Uterus (tissue), 2 donors: ENCODE data around the gene PRR19.

Source experiments
- CTCF ChIP-seq, 4 experiments: fragments of 200-600 bp in 2 of 4; fragments of 450-650 bp in 2 of 4; sonication (generic) in 2 of 4; IDR thresholded peaks; one replicate each; pipeline ENCODE4 v1.5.1; 2016 to 2019; ENCODE audit warnings: antibody characterized with exemption in 4 of 4, mild to moderate bottlenecking in 2 of 4, moderate library complexity in 1 of 4
- POLR2A ChIP-seq, 2 donors: fragments of 450-650 bp; IDR thresholded peaks; one replicate each; pipeline ENCODE4 v1.6.1; 2016; ENCODE audit warnings: antibody characterized with exemption in 2 of 2, mild to moderate bottlenecking in 1 of 2, moderate library complexity in 1 of 2

GRCh38 chr19:42333975-42334696 is 32.2 kb downstream of the PRR19 start:
- no peak for TF ChIP-seq CTCF (IDR thresholded peaks at IDR 0.05)
- TF ChIP-seq POLR2A (IDR thresholded peaks at IDR 0.05) = no peak
